Measurements from ENCODE around the gene ZFAND3. TPM values are rescaled to one million over a fixed set of nuclear protein-coding genes. Genes with fewer than 3 reads are reported as not detected.

ZFAND3 gene
- total RNA-seq, 2 experiments from 2014 or later, result 8.3 to 33.8 TPM

GRCh38 chr6:37889051-37889450 is 69.5 kb downstream of the ZFAND3 start:
- CTCF ChIA-PET (ENCODE audit: unreplicated experiment), result no interaction called here

GRCh38 chr6:37889486-37889885 is 70.0 kb downstream of the ZFAND3 start:
- no peak overlapping the region for H3K4me2 ChIP-seq (ENCODE audit: low read length)

More at GRCh38 chr6:37889051-37889450, 69.5 kb downstream of the ZFAND3 start:
- H3K27ac ChIP-seq (ENCODE audit: low read depth, low read length, poor library complexity, severe bottlenecking), result no peak overlapping the region
- peaks cover 13% of the 10 kb centered on the region; the same call in 1 of the 2 replicates for H4K20me1 ChIP-seq (ENCODE audit: insufficient read depth, low read length)
- H3K4me3 ChIP-seq (ENCODE audit: low read depth, low read length, poor library complexity, severe bottlenecking), result no peak overlapping the region
- H3K9me2 ChIP-seq (ENCODE audit: insufficient read depth, low read length), result no peaks in the 10 kb centered on the region
- H3K4me2 ChIP-seq (ENCODE audit: low read length), result no peak overlapping the region
- no peak for TF ChIP-seq EZH2phosphoT487 (IDR thresholded peaks at IDR 0.05; ENCODE audit: borderline replicate concordance, low read depth, low read length)
- no peak for TF ChIP-seq CTCF (conservative IDR thresholded peaks at IDR 0.05; ENCODE audit: low read length)
- no peaks in the 10 kb centered on the region for H3K79me2 ChIP-seq (ENCODE audit: insufficient read depth, low read depth, low read length)
- peaks cover 12% of the 10 kb centered on the region for H3K4me1 ChIP-seq (ENCODE audit: insufficient read depth, low read length, poor library complexity, severe bottlenecking)
- H2AFZ ChIP-seq (ENCODE audit: low read length), result no peak overlapping the region
- intact Hi-C loops (cut with micrococcal nuclease; ENCODE audit: unreplicated experiment), result no loop called here
- DNase-seq (ENCODE audit: low spot score), result no peak
- BruUV-seq (replicated peaks), result no TSS peak
- no peaks in the 10 kb centered on the region for H3K9me3 ChIP-seq (ENCODE audit: low read length)
- H3K36me3 ChIP-seq (ENCODE audit: insufficient read depth, low read length), result no peaks in the 10 kb centered on the region
- POLR2A ChIA-PET, result interaction anchor here (0.6 kb wide), 1 partner anchor 46 kb away, joined by 3 read pairs; no protein-coding TSS in a partner anchor

More at GRCh38 chr6:37889486-37889885, 70.0 kb downstream of the ZFAND3 start:
- Histone ChIP-seq H3K9me2 (ENCODE audit: insufficient read depth, low read length) (no peaks in the 10 kb centered on the region), H3K4me3 (ENCODE audit: low read depth, low read length, poor library complexity, severe bottlenecking) (no peak overlapping the region), H4K20me1 (ENCODE audit: insufficient read depth, low read length) (peaks cover 13% of the 10 kb centered on the region; the same call in 1 of the 2 replicates), H2AFZ (ENCODE audit: low read length) (no peak overlapping the region), H3K9me3 (ENCODE audit: low read length) (0 out of 2 replicates have a peak, but pooled peaks cover 3% of the 10 kb centered on the region), H3K27ac (ENCODE audit: low read depth, low read length, poor library complexity, severe bottlenecking) (no peak overlapping the region), H3K36me3 (ENCODE audit: insufficient read depth, low read length) (no peaks in the 10 kb centered on the region), H3K4me1 (ENCODE audit: insufficient read depth, low read length, poor library complexity, severe bottlenecking) (peaks cover 13% of the 10 kb centered on the region), H3K79me2 (ENCODE audit: insufficient read depth, low read depth, low read length) (no peaks in the 10 kb centered on the region)
- TF ChIP-seq EZH2phosphoT487 (IDR thresholded peaks at IDR 0.05; ENCODE audit: borderline replicate concordance, low read depth, low read length) (no peak), CTCF (conservative IDR thresholded peaks at IDR 0.05; ENCODE audit: low read length) (no peak)
- ChIA-PET POLR2A (interaction anchor here (0.6 kb wide), 1 partner anchor 46 kb away, joined by 3 read pairs; no protein-coding TSS in a partner anchor), CTCF (ENCODE audit: unreplicated experiment) (no interaction called here)
- no TSS peak for BruUV-seq (replicated peaks)
- DNase-seq (ENCODE audit: low spot score), result no peak
- intact Hi-C loops (cut with micrococcal nuclease; ENCODE audit: unreplicated experiment), result no loop called here

Measured in OCI-LY7 (cell line).